Cardiac muscle cell (in vitro differentiated cells and primary cell): ENCODE measurements around the gene SHC3. TPM values are rescaled to one million over a fixed set of nuclear protein-coding genes. Genes with fewer than 3 reads are reported as not detected.
A peak's percentile ranks its signal among the peaks of the same experiment; 100 is the strongest.

ENCODE experiments used
- DNase-seq, 2 donors: peaks; one replicate each; pipeline versions ENCODE4 v3.0.0 to v3.0.0-alpha.2; 2010 to 2017; ENCODE audit warnings: low read depth in 1 of 2, low spot score in 1 of 2
- H3K27ac ChIP-seq: fragments of 200-600 bp; sonication (generic); 2 replicates; pipeline ENCODE4 v1.5.1; 2016
- H3K27me3 ChIP-seq: fragments of 200-600 bp; sonication (generic); 2 replicates; pipeline ENCODE4 v1.6.0; 2016; ENCODE audit warnings: control low read depth
- H3K36me3 ChIP-seq: fragments of 200-600 bp; sonication (generic); 2 replicates; pipeline ENCODE4 v1.5.1; 2016; ENCODE audit warnings: control low read depth
- H3K4me1 ChIP-seq: fragments of 200-600 bp; sonication (generic); 2 replicates; pipeline ENCODE4 v1.8.1; 2017; ENCODE audit warnings: low read depth, mild to moderate bottlenecking, mixed run types
- H3K4me3 ChIP-seq: fragments of 200-600 bp; sonication (generic); 2 replicates; pipeline ENCODE4 v1.5.1; 2016; ENCODE audit warnings: mild to moderate bottlenecking
- H3K9me3 ChIP-seq: fragments of 200-600 bp; sonication (generic); 2 replicates; pipeline ENCODE4 v1.5.1; 2017; ENCODE audit warnings: low read depth, mild to moderate bottlenecking, control low read depth
- CTCF ChIP-seq: IDR thresholded peaks from 2 replicates; pipeline ENCODE4 v1.5.1; 2012; ENCODE audit warnings: low read depth, mild to moderate bottlenecking, low read length
- polyA plus RNA-seq: library from polyadenylated mRNA; unstranded; fragments of >200 nt; fragmentation: Nextera tagmentation; extraction: Ambion mirVana; gene quantifications from 2 replicates; pipeline ENCODE4 v1.2.1, GENCODE V29; 2016
- total RNA-seq: library from RNA; depleted of rRNA; stranded (reverse); fragments of >200 nt; gene quantifications from 2 replicates; pipeline ENCODE4 v1.2.3, GENCODE V29; 2016

Gene SHC3
- total and polyA plus RNA-seq, 2 experiments from 2014 or later: 0.27 to 0.34 TPM

GRCh38 chr9:88992556-88992955 lies 186.1 kb downstream of the SHC3 start:
- Histone ChIP-seq H3K27me3 (no peaks in the 10 kb centered on the region), H3K4me1 (peaks cover 14% of the 10 kb centered on the region), H3K27ac (no peak overlapping the region), H3K36me3 (no peaks in the 10 kb centered on the region), H3K4me3 (peak overlapping the region; percentile 74), H3K9me3 (no peaks in the 10 kb centered on the region)
- DNase-seq: no peak
- no peak for TF ChIP-seq CTCF

- no peaks in the 10 kb centered on the region for H3K27me3 ChIP-seq
- peaks cover 14% of the 10 kb centered on the region for H3K4me1 ChIP-seq
- peak within 1 kb of the TSS; percentile 74 for H3K4me3 ChIP-seq
- H3K27ac ChIP-seq: peak within 1 kb of the TSS; percentile 29
- DNase-seq: peak; percentile 52 to 81
- H3K9me3 ChIP-seq: no peaks in the 10 kb centered on the region
- peak; percentile 14 for TF ChIP-seq CTCF
- no peaks in the 10 kb centered on the region for H3K36me3 ChIP-seq
These were observed 187.3 kb downstream of the SHC3 start, which contains the start of gene S1PR3 for GRCh38 chr9:88991066-88992034. Gene S1PR3 (plus strand): TSS chr9:88991468. CDS start chr9:89001201, 9,733 bp downstream.

- peaks cover 14% of the 10 kb centered on the region for H3K4me1 ChIP-seq
- H3K27ac ChIP-seq: peak overlapping the region; percentile 29
- no peaks in the 10 kb centered on the region for H3K27me3 ChIP-seq
- no peaks in the 10 kb centered on the region for H3K36me3 ChIP-seq
- peak overlapping the region; percentile 74 for H3K4me3 ChIP-seq
- DNase-seq: peak in 1 of 2 donors; percentile 73
- no peaks in the 10 kb centered on the region for H3K9me3 ChIP-seq
- TF ChIP-seq CTCF: no peak
These were observed 187.9 kb downstream of the SHC3 start for GRCh38 chr9:88990729-88991065.

- no peaks in the 10 kb centered on the region for H3K27me3 ChIP-seq
- H3K9me3 ChIP-seq: no peaks in the 10 kb centered on the region
- peaks cover 14% of the 10 kb centered on the region for H3K4me1 ChIP-seq
- no peaks in the 10 kb centered on the region for H3K36me3 ChIP-seq
- H3K27ac ChIP-seq: no peak overlapping the region
- no peak for TF ChIP-seq CTCF
- H3K4me3 ChIP-seq: peak overlapping the region; percentile 74
- DNase-seq: peak in 1 of 2 donors; percentile 31
These were observed 188.4 kb downstream of the SHC3 start for GRCh38 chr9:88990041-88990728.

- Histone ChIP-seq H3K4me1 (peaks cover 14% of the 10 kb centered on the region), H3K27ac (no peak overlapping the region), H3K27me3 (no peaks in the 10 kb centered on the region), H3K36me3 (no peaks in the 10 kb centered on the region), H3K4me3 (no peak overlapping the region), H3K9me3 (no peaks in the 10 kb centered on the region)
- peak in 1 of 2 donors; percentile 80 for DNase-seq
- TF ChIP-seq CTCF: no peak
These were observed 189.6 kb downstream of the SHC3 start for GRCh38 chr9:88988796-88989641.
